Liver (tissue), 9 donors: ENCODE results near the gene NR6A1. TPM values are rescaled to one million over a fixed set of nuclear protein-coding genes. Genes with fewer than 3 reads are reported as not detected.
A peak's percentile ranks its signal among the peaks of the same experiment; 100 is the strongest.

Experiments used
- DNase-seq: peaks from one replicate; pipeline ENCODE4 v3.0.0-alpha.2; 2017; ENCODE audit warnings: low spot score
- H3K27ac ChIP-seq, 2 donors: one replicate each; pipeline ENCODE4 v1.7.0; 2013; ENCODE audit warnings: inconsistent platforms in 2 of 2, low read length in 2 of 2, control low read depth in 1 of 2, low read depth in 1 of 2, mild to moderate bottlenecking in 1 of 2
- H3K27me3 ChIP-seq, 4 donors: one replicate each; pipeline versions ENCODE4 v1.6.1 to v1.7.0; 2013; ENCODE audit warnings: low read length in 3 of 4, inconsistent platforms in 1 of 4, mild to moderate bottlenecking in 1 of 4, moderate library complexity in 1 of 4; ENCODE audit not compliant: control insufficient read depth in 4 of 4, insufficient read depth in 4 of 4
- H3K36me3 ChIP-seq, 4 donors: one replicate each; pipeline versions ENCODE4 v1.6.1 to v1.7.0; 2013; ENCODE audit warnings: low read length in 3 of 4, mild to moderate bottlenecking in 3 of 4, low read depth in 1 of 4, moderate library complexity in 1 of 4; ENCODE audit not compliant: control insufficient read depth in 4 of 4, insufficient read depth in 3 of 4
- H3K4me1 ChIP-seq, 4 donors: one replicate each; pipeline versions ENCODE4 v1.6.1 to v1.7.0; 2013; ENCODE audit warnings: low read length in 3 of 4, mild to moderate bottlenecking in 3 of 4, moderate library complexity in 1 of 4; ENCODE audit not compliant: control insufficient read depth in 4 of 4, insufficient read depth in 4 of 4
- H3K4me3 ChIP-seq, 3 donors: one replicate each; pipeline versions ENCODE4 v1.6.1 to v1.7.0; 2013; ENCODE audit warnings: low read length in 3 of 3, control low read depth in 1 of 3, low read depth in 1 of 3, mild to moderate bottlenecking in 1 of 3
- H3K9ac ChIP-seq, 2 donors: one replicate each; pipeline ENCODE4 v1.7.0; 2013; ENCODE audit warnings: low read length in 2 of 2, mild to moderate bottlenecking in 2 of 2, moderate library complexity in 2 of 2, control low read depth in 1 of 2, low read depth in 1 of 2
- H3K9me3 ChIP-seq, 4 donors: one replicate each; pipeline versions ENCODE4 v1.6.1 to v1.7.0; 2013; ENCODE audit warnings: low read length in 3 of 4; ENCODE audit not compliant: control insufficient read depth in 4 of 4
- ATF3 ChIP-seq: IDR thresholded peaks from 2 replicates; pipeline ENCODE4 v1.6.1; 2016; ENCODE audit warnings: antibody characterized with exemption
- CTCF ChIP-seq: fragments of 150-350 bp; IDR thresholded peaks from 2 replicates; pipeline ENCODE4 v1.5.1; 2017; ENCODE audit warnings: improper control_type of control experiment, low read depth, low read length; ENCODE audit not compliant: missing input control
- EGR1 ChIP-seq, 2 donors: IDR thresholded peaks; 2 replicates each; pipeline ENCODE4 v1.6.1; 2016 to 2018; ENCODE audit warnings: antibody characterized with exemption in 2 of 2, low read depth in 2 of 2
- FOXA1 ChIP-seq: IDR thresholded peaks from 2 replicates; pipeline ENCODE4 v1.6.1; 2016; ENCODE audit warnings: antibody characterized with exemption
- FOXA2 ChIP-seq: IDR thresholded peaks from 2 replicates; pipeline ENCODE4 v1.6.1; 2016; ENCODE audit warnings: antibody characterized with exemption
- GABPA ChIP-seq, 2 donors: IDR thresholded peaks in 1 of 2; conservative IDR thresholded peaks in 1 of 2; 2 replicates each; pipeline ENCODE4 v1.6.1; 2016; ENCODE audit warnings: antibody characterized with exemption in 2 of 2, mild to moderate bottlenecking in 1 of 2, moderate library complexity in 1 of 2
- HNF4A ChIP-seq, 2 donors: conservative IDR thresholded peaks; 2 replicates each; pipeline ENCODE4 v1.6.1; 2016; ENCODE audit warnings: antibody characterized with exemption in 2 of 2, mild to moderate bottlenecking in 2 of 2
- HNF4G ChIP-seq: IDR thresholded peaks from 2 replicates; pipeline ENCODE4 v1.6.1; 2016; ENCODE audit warnings: antibody characterized with exemption
- MAX ChIP-seq: IDR thresholded peaks from 2 replicates; pipeline ENCODE4 v1.6.1; 2016; ENCODE audit warnings: antibody characterized with exemption
- NR2F2 ChIP-seq: IDR thresholded peaks from 2 replicates; pipeline ENCODE4 v1.6.1; 2016; ENCODE audit warnings: antibody characterized with exemption
- RAD21 ChIP-seq, 2 donors: IDR thresholded peaks; 2 replicates each; pipeline ENCODE4 v1.6.1; 2016; ENCODE audit warnings: antibody characterized with exemption in 2 of 2, mild to moderate bottlenecking in 2 of 2
- SP1 ChIP-seq: IDR thresholded peaks from 2 replicates; pipeline ENCODE4 v1.6.1; 2018; ENCODE audit warnings: antibody characterized with exemption, mild to moderate bottlenecking
- TAF1 ChIP-seq: conservative IDR thresholded peaks from 2 replicates; pipeline ENCODE4 v1.6.1; 2016; ENCODE audit warnings: antibody characterized with exemption, mild to moderate bottlenecking
- YY1 ChIP-seq: IDR thresholded peaks from 2 replicates; pipeline ENCODE4 v1.6.1; 2016; ENCODE audit warnings: antibody characterized with exemption, mild to moderate bottlenecking
- ZBTB33 ChIP-seq: IDR thresholded peaks from 2 replicates; pipeline ENCODE4 v1.6.1; 2016; ENCODE audit warnings: antibody characterized with exemption
- WGBS: extraction: QIAGEN DNeasy Blood & Tissue Kit; methylation state at CpG from one replicate; pipeline ENCODE4 v1.1.7; 2013; 5-methylcytosine and 5-hydroxymethylcytosine counted together
- polyA plus RNA-seq, 2 donors: library from polyadenylated mRNA; stranded (reverse) in 1 of 2; unstranded in 1 of 2; fragments of 200-250 nt in 1 of 2; fragments of >200 nt in 1 of 2; fragmentation: Nextera tagmentation in 1 of 2; extraction: Ambion mirVana in 1 of 2; gene quantifications; one replicate each; pipeline versions ENCODE4 v1.2.1 to v1.2.3, GENCODE V29; 2013 to 2015
- total RNA-seq, 2 donors: library from RNA; depleted of rRNA; stranded (reverse); fragments of >200 nt; gene quantifications; one replicate each; pipeline ENCODE4 v1.2.3, GENCODE V29; 2014
- donor health status: healthy.
- donor health status: healthy.
- donor health status: healthy.
- donor health status: healthy.
- donor health status: healthy.

The NR6A1 gene
- total and polyA plus RNA-seq, 4 donors = 0.72 to 6.1 (median 2.1) TPM

- Histone ChIP-seq H3K9ac (no peak within 1 kb of the TSS), H3K4me3 (peak within 1 kb of the TSS in 1 of 3 donors; percentile 60), H3K9me3 (no peaks in the 10 kb centered on the region), H3K27ac (no peak within 1 kb of the TSS), H3K4me1 (peaks cover 0 to 12% (median 10%) of the 10 kb centered on the region in 4 donors), H3K27me3 (peaks cover 0 to 1% (median 0%) of the 10 kb centered on the region in 4 donors), H3K36me3 (no peaks in the 10 kb centered on the region)
- no peak for DNase-seq
- 3% methylated on average over 87 of the region's 87 CpGs for WGBS
- TF ChIP-seq CTCF = peak; percentile 5
- TF ChIP-seq TAF1 = no peak
Measured at GRCh38 chr9:124776954-124777648, 6.0 kb upstream of the NR6A1 start, which contains the start of gene OLFML2A. Gene OLFML2A (plus strand): TSS chr9:124777133. CDS start chr9:124777271, 138 bp downstream.

- WGBS = 22% methylated on average over 12 of the region's 12 CpGs
- peaks cover 3 to 18% (median 12%) of the 10 kb centered on the region in 4 donors for H3K4me1 ChIP-seq
- no peaks in the 10 kb centered on the region for H3K9me3 ChIP-seq
- no peak for TF ChIP-seq EGR1 (IDR thresholded peaks at IDR 0.05; ENCODE audit: low read depth in 2 of 2)
- no peak for TF ChIP-seq ZBTB33
- TF ChIP-seq SP1 = no peak
- no peak for TF ChIP-seq FOXA2
- TF ChIP-seq CTCF = no peak
- no peak for TF ChIP-seq HNF4G
- TF ChIP-seq MAX = no peak
- no peak for TF ChIP-seq HNF4A (conservative IDR thresholded peaks at IDR 0.05)
- TF ChIP-seq FOXA1 = no peak
- no peak for TF ChIP-seq ATF3
- no peak for TF ChIP-seq GABPA (IDR thresholded peaks at IDR 0.05 in 1 of 2, conservative IDR thresholded peaks at IDR 0.05 in 1 of 2)
- TF ChIP-seq NR2F2 = no peak
- TF ChIP-seq RAD21 (IDR thresholded peaks at IDR 0.05) = no peak
- no peak for TF ChIP-seq YY1
- H3K27ac ChIP-seq = no peak overlapping the region
- peak overlapping the region in 1 of 3 donors; percentile 60 for H3K4me3 ChIP-seq
- peaks cover 0 to 1% (median 0%) of the 10 kb centered on the region in 4 donors for H3K27me3 ChIP-seq
- no peak overlapping the region for H3K9ac ChIP-seq
- no peak for DNase-seq
- no peaks in the 10 kb centered on the region for H3K36me3 ChIP-seq
Measured at GRCh38 chr9:124776618-124776953, 5.5 kb upstream of the NR6A1 start.
